Pulmonary artery endothelial cell (primary cell): ENCODE data around the gene F3. TPM values are rescaled to one million over a fixed set of nuclear protein-coding genes. Genes with fewer than 3 reads are reported as not detected.
A peak's percentile ranks its signal among the peaks of the same experiment; 100 is the strongest.

Source experiments
- DNase-seq: peaks from one replicate; pipeline ENCODE4 v3.0.0-alpha.2; 2011; ENCODE audit warnings: low read depth, low spot score
- total RNA-seq: library from RNA; depleted of rRNA; stranded (reverse); fragments of >200 nt; gene quantifications from 2 replicates; pipeline ENCODE4 v1.2.3, GENCODE V29; 2014

F3 gene
- total RNA-seq, 1 donor from 2014 or later: 2.0 TPM

- DNase-seq: no peak
Measured at GRCh38 chr1:94527447-94528031, 14.0 kb downstream of the F3 start.

DNA sequence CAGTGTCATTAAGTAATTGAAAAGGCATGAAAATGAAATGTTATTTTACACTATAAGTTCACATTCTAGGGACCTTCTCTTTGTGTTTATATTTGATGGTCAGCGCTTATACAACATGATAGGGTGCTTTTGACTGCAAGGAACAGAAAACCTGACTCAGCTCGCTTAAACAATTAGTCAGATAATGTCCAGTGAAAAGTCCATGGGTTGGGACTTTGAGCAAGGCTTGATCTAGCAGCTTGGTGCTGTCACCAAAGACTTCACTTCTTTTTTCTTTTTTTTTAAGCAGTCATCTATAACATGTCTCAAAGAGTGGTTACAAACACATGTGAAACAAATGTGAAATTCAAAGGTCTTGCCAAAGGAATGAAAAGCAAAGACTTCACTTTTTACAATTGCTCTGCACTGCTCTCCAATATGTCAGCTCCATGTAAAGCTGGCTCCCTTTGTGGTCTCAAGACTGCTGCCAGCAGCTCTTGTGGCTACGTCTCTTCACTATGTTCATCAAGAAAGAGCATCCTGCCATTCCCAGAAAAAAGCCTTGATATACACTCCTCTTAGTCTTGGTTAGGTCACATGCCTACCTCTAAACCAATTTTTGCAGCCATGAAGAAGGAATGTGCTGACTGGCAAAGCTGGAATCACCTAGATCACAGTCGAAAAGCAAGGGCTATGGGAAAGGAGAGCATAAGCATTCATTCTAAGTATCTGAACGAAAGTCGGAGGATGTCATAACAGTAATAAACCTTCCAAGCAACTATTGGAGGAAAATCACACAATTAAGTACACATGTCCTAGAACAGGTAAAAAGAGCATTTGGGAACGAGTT lies 15.2 kb downstream of the F3 start:
- DNase-seq: no peak

- DNase-seq: no peak
Measured at GRCh38 chr1:94524531-94524930, 17.0 kb downstream of the F3 start.

DNA sequence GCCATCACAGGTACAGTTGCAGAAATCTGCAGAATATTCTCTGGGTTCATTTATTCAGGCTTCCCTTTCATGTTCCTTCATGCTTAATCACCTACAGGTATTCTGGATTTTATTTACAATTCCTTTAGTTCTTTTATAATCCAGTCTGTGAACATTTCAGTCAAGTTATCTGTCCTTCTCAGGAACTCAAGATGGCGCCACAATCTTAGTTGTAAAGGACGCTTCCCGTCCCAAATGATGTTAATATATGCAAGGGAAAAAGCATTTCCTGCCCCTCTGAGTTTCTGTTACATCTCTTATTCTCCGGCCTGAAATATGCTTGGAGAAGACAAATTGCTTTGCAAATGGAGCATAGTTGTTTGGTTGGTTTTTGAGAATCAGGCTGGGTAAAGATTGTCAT lies 19.3 kb downstream of the F3 start:
- DNase-seq: peak; percentile 19

- no peak for DNase-seq
Measured at GRCh38 chr1:94519351-94519750, 22.2 kb downstream of the F3 start.

DNA sequence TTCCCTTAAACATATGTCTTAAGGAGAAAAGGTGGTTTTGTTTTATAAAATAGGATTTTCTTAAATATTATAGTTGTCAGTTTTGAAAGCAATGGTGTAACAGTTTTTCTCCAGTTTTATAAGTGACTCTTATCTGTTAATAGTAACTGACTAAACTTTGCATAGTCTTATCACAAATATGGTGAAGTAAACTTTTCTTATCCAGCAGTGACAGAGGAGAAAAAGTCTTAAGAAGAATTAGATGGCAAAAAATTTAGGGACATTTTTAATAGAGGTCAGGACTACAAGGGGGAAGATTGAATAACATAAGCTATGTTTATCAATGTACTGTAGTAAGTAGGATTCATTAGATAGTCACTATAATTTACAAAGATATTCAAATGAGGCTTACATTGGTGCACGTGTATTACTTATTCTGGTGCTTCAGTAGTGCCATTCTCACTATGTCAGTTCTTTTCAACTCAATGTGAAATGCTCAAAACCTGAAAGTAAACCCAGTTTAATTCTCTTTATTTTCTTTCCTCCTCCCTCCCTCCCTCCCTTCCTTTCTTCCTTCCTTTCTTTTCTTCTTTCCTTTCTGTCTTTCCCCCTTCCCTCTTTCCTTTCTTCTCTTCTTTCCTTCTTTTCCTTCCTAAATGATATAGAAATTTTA lies 26.1 kb downstream of the F3 start:
- no peak for DNase-seq

DNA sequence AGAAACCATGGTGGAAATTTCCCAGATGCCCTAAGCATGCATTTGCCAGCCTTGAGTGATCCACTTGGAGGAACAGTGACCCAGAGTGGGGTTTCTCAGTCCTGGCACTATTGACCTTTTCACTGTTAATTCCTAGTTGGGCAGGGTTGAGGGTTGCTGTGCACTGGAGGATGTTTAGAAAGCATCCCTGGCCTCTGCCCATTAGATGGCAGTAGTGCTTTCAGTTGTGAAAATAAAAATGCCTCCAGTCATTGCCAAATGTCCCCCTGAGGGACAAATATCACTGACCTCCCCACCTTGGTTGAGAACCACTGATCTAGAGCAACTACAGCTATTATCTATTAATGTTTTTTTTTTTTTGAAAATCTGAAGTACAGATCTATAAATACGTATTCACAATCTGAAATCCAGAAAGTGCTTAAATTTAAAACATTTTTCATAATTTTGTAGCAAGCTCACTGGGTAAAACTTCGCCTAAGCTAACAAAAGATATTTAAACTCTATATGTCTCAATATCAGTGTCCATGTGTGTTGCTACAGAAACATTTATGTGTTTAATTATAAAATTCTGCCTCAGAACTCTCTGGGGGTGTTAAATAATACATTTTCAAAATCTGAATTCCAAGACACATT lies 27.3 kb downstream of the F3 start:
- DNase-seq: no peak

- DNase-seq: no peak
Measured at GRCh38 chr1:94512816-94513215, 28.7 kb downstream of the F3 start.

DNA sequence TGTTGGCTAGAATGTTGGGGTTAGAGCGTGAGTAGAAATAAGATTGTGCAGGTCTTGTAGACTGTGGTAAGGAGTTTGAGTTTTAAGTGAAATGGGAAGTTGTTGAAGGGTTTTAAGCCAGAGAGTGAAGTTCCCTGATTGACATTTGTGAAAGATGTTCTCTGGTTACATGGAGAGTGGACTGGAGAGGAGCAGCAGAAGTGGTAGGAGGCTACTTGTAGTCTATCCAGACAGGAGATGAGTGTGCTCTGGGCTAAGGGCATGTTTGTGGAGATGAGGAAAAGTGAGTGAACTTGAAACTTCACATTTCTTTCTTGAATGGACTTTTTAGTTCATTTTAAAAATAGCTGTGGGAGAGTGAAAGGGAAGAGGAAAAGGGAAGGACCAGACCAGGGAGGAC lies 37.0 kb downstream of the F3 start:
- DNase-seq: no peak

- DNase-seq: no peak
Measured at GRCh38 chr1:94503153-94503552, 38.4 kb downstream of the F3 start.

DNA sequence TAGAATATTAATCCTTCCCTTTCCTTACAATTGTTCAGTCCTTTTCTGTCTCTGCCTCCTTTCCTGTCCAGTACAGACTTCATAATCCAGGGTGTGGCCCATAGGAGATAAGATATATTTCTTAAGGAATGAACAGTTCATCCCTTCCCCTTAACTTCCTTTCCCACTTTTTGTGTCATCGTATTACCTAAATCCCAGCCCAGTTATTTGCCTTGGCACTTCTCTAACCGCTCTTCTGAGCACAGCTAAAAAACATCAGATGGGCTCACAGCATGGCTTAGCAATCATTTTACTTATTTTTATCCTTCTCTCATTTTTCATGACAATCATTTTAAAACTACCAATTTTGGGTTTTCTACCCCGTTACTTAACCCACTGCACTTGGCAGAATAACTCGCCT lies 39.6 kb downstream of the F3 start:
- no peak for DNase-seq

DNA sequence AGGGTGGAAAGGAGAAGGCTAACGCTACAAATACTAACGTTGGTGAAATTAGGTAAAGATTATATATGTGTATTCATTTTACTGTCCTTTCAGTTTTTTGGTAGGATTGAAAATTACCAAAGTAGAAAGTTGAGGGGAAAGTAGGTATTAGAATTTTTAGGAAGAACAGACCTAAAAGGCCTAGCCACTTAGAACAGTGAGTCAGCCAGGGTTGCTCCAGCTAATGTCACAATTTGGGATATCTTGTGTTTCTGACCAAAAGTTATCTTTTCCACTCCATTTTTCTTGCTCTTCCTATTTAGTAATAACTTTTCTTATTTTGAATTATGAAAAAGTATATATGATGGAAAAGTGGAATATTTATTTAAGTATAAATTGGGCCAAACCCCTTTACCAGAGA lies 40.1 kb downstream of the F3 start:
- no peak for DNase-seq

DNA sequence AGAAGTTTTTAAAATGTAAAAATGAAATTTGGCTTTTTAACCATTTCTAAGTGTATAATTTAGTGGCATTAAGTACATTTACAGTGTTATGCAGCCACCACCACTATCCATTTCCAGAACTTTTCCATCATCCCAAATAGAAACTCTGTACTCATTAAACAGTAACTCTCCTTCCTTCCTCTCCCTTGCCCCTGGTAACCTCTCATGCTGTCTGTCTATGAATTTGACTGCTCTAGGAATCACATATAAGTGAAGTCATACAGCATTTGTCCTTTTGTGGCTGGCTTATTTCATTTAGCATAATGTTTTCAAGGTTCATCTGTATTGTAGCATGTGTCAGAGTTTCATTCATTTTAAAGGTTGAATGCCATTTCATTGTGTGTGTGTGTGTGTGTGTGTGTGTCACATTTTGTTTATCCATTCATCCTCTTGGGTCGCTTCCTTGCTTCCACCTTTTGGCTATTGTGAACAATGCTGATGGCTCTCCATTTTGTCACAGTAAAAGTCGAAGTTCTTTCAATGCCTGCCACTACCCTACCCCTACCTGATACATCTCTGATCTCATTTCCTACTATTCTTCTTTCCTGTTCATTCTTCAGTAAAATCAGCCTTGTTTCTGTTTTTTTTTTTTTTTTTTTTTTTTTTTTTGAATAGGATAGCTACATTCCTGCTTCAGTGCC lies 45.3 kb downstream of the F3 start:
- no peak for DNase-seq

- DNase-seq: no peak
Measured at GRCh38 chr1:94490556-94490955, 51.0 kb downstream of the F3 start.

DNA sequence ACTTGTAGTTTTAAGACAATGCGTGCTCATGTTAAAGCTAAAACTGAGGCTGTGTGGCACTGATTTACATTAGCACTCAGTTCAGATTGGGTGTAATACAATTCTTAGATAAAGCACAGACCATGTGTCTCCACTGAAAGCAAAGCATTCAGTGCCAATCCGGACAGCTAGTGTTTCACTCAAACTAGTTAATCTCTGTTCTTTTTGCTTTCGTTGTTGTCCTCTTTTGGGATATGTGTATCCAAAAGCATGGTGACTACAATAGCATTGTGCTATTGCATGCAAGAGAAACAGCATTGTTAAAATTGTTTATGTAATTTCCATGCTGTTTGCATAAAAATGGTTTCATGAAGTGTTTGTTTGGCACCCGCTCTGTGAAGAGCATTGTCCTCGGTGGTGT lies 54.6 kb downstream of the F3 start:
- no peak for DNase-seq

DNA sequence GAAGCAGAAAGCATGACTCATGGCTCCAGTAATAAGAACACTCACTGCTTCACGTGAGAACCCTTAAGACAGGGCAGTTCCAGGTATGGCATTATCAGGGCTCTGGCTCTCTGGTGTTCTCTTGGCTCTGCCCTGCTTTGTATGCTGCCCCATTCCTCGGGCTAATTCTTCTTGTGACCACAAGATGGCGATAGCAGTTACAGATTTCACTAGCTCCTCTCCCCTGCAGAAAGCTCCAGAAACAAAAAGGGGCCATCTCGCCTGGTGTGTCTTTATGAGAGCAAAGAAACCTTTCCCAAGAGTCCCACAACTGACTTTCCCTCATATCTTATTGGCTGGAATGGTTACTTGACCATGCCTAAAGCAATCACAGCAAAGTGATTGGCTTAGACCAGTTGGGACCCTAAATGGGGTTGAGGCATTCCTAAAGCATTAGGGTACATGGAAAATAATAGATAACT lies 60.1 kb downstream of the F3 start:
- peak; percentile 36 for DNase-seq

GRCh38 chr1:94479682-94480081 lies 61.9 kb downstream of the F3 start:
- no peak for DNase-seq
